GM10847 (cell line): Measurements from ENCODE around the gene ZNF678.

Source experiments
- POLR2A ChIP-seq: IDR thresholded peaks from 2 replicates; pipeline ENCODE4 v1.6.1; 2011; ENCODE audit not compliant: insufficient read length; ENCODE audit errors: extremely low read depth

ZNF678 gene

GRCh38 chr1:227632325-227632724, 69.0 kb downstream of the ZNF678 start:
- TF ChIP-seq POLR2A: no peak

- no peak for TF ChIP-seq POLR2A
Observed at GRCh38 chr1:227635596-227635995, 72.2 kb downstream of the ZNF678 start.

- TF ChIP-seq POLR2A: no peak
Observed at GRCh38 chr1:227654431-227654830, 91.1 kb downstream of the ZNF678 start.

GRCh38 chr1:227654858-227655752, 91.7 kb downstream of the ZNF678 start:
- no peak for TF ChIP-seq POLR2A

- TF ChIP-seq POLR2A: no peak
Observed at GRCh38 chr1:227661495-227661894, 98.1 kb downstream of the ZNF678 start.

GRCh38 chr1:227662933-227663332, 99.6 kb downstream of the ZNF678 start:
- TF ChIP-seq POLR2A: no peak

GRCh38 chr1:227666286-227666685, 102.9 kb downstream of the ZNF678 start:
- no peak for TF ChIP-seq POLR2A

- TF ChIP-seq POLR2A: no peak
Observed at GRCh38 chr1:227673441-227673840, 110.1 kb downstream of the ZNF678 start.

- no peak for TF ChIP-seq POLR2A
Observed at GRCh38 chr1:227685807-227686206, 122.5 kb downstream of the ZNF678 start.

GRCh38 chr1:227697321-227697864, 134.0 kb downstream of the ZNF678 start:
- TF ChIP-seq POLR2A: no peak

- no peak for TF ChIP-seq POLR2A
Observed at GRCh38 chr1:227707846-227708245, 144.5 kb downstream of the ZNF678 start.

- no peak for TF ChIP-seq POLR2A
Observed at GRCh38 chr1:227709451-227709850, 146.1 kb downstream of the ZNF678 start.

- TF ChIP-seq POLR2A: no peak
Observed at GRCh38 chr1:227712648-227713047, 149.3 kb downstream of the ZNF678 start.

- TF ChIP-seq POLR2A: no peak
Observed at GRCh38 chr1:227718932-227719331, 155.6 kb downstream of the ZNF678 start.

GRCh38 chr1:227723474-227723873, 160.1 kb downstream of the ZNF678 start:
- no peak for TF ChIP-seq POLR2A

GRCh38 chr1:227725046-227725445, 161.7 kb downstream of the ZNF678 start:
- no peak for TF ChIP-seq POLR2A

GRCh38 chr1:227726318-227726717, 163.0 kb downstream of the ZNF678 start:
- no peak for TF ChIP-seq POLR2A
